Upper lobe of left lung (tissue), 6 donors: ENCODE results near the gene PPP1R14B. TPM values are rescaled to one million over a fixed set of nuclear protein-coding genes. Genes with fewer than 3 reads are reported as not detected.

Source experiments
- ATAC-seq, 2 donors: fragments of 200-7000 bp; cut with Tn5 transposase; one replicate each; pipeline ENCODE4 v1.9.1; 2022; ENCODE audit warnings: mild to moderate bottlenecking in 2 of 2, moderate library complexity in 2 of 2; ENCODE audit not compliant: low FRiP score in 2 of 2
- DNase-seq, 2 donors: peaks; one replicate each; pipeline ENCODE4 v3.0.0-alpha.2; 2019 to 2020
- H3K27ac ChIP-seq, 4 donors: fragments of 200-600 bp; sonication (generic); one replicate each; pipeline ENCODE4 v1.5.1; 2016 to 2019
- H3K27me3 ChIP-seq, 4 donors: fragments of 200-600 bp; sonication (generic); one replicate each; pipeline ENCODE4 v1.5.1; 2017 to 2019
- H3K36me3 ChIP-seq, 4 donors: fragments of 200-600 bp; sonication (generic); one replicate each; pipeline ENCODE4 v1.5.1; 2016 to 2019
- H3K4me1 ChIP-seq, 4 donors: fragments of 200-600 bp; sonication (generic); one replicate each; pipeline ENCODE4 v1.5.1; 2018 to 2019
- H3K4me3 ChIP-seq, 4 donors: fragments of 200-600 bp; sonication (generic); one replicate each; pipeline ENCODE4 v1.5.1; 2017 to 2019; ENCODE audit warnings: mild to moderate bottlenecking in 2 of 4, moderate library complexity in 1 of 4
- H3K9me3 ChIP-seq, 4 donors: fragments of 200-600 bp; sonication (generic); one replicate each; pipeline ENCODE4 v1.5.1; 2018 to 2019
- EP300 ChIP-seq, 4 donors: sonication (generic); formaldehyde crosslinking; IDR thresholded peaks; one replicate each; pipeline ENCODE4 v1.5.1; 2017; ENCODE audit warnings: antibody characterized with exemption in 4 of 4, control low read depth in 2 of 4
- POLR2A ChIP-seq, 4 donors: fragments of 450-650 bp; IDR thresholded peaks; one replicate each; pipeline ENCODE4 v1.5.1; 2016 to 2017; ENCODE audit warnings: antibody characterized with exemption in 4 of 4, mild to moderate bottlenecking in 2 of 4
- POLR2AphosphoS5 ChIP-seq, 2 donors: sonication (generic); formaldehyde crosslinking; IDR thresholded peaks; one replicate each; pipeline ENCODE4 v1.5.1; 2017; ENCODE audit warnings: antibody characterized with exemption in 2 of 2
- WGBS, 2 donors: methylation state at CpG; one replicate each; pipeline ENCODE4 v1.1.5; 2017 to 2018; 5-methylcytosine and 5-hydroxymethylcytosine counted together
- total RNA-seq, 6 donors: library from RNA; depleted of rRNA in 4 of 6; stranded (reverse); fragments of >200 nt in 4 of 6; gene quantifications; one replicate each; pipeline versions ENCODE4 v1.1.0 to v1.2.1, GENCODE V29; 2016 to 2021
- TF ChIP-seq, protein P1 (sequence below), 6 experiments: fragments of 450-650 bp in 4 of 6; fragments of 200-600 bp in 2 of 6; sonication (generic) in 2 of 6; IDR thresholded peaks; one replicate each; pipeline ENCODE4 v1.5.1; 2016 to 2019; ENCODE audit warnings: antibody characterized with exemption in 6 of 6
- donor health status: DM: no; HTN: no; CAD: no; lungs with moderate emphysema.
- donor health status: DM: no; HTN: yes; CAD: no; lungs with severe emphysema.

PPP1R14B gene
- total RNA-seq, 6 donors from 2014 or later = 51.4 to 118 (median 60.3) TPM

- whole genome bisulfite sequencing, 2 donors = 27 to 33% methylated on average over 33 to 40 of the region's 42 CpGs
- DNase-seq = peak in 1 of 2 donors; percentile 75
- Histone ChIP-seq H3K4me3 (peak overlapping the region; percentile 4 to 46 (median 34)), H3K36me3 (no peaks in the 10 kb centered on the region), H3K27ac (no peak overlapping the region), H3K27me3 (peaks cover 0 to 50% (median 33%) of the 10 kb centered on the region in 4 donors), H3K4me1 (peaks cover 14 to 23% (median 18%) of the 10 kb centered on the region in 4 donors), H3K9me3 (no peaks in the 10 kb centered on the region)
- TF ChIP-seq POLR2A (IDR thresholded peaks at IDR 0.05) (no peak), EP300 (IDR thresholded peaks at IDR 0.05) (no peak), POLR2AphosphoS5 (IDR thresholded peaks at IDR 0.05) (no peak)
- TF ChIP-seq, protein P1, sequence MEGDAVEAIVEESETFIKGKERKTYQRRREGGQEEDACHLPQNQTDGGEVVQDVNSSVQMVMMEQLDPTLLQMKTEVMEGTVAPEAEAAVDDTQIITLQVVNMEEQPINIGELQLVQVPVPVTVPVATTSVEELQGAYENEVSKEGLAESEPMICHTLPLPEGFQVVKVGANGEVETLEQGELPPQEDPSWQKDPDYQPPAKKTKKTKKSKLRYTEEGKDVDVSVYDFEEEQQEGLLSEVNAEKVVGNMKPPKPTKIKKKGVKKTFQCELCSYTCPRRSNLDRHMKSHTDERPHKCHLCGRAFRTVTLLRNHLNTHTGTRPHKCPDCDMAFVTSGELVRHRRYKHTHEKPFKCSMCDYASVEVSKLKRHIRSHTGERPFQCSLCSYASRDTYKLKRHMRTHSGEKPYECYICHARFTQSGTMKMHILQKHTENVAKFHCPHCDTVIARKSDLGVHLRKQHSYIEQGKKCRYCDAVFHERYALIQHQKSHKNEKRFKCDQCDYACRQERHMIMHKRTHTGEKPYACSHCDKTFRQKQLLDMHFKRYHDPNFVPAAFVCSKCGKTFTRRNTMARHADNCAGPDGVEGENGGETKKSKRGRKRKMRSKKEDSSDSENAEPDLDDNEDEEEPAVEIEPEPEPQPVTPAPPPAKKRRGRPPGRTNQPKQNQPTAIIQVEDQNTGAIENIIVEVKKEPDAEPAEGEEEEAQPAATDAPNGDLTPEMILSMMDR (IDR thresholded peaks at IDR 0.05) = no peak
- no peak for ATAC-seq
These were observed 45.9 kb upstream of the PPP1R14B start for GRCh38 chr11:64292460-64293254.

DNA sequence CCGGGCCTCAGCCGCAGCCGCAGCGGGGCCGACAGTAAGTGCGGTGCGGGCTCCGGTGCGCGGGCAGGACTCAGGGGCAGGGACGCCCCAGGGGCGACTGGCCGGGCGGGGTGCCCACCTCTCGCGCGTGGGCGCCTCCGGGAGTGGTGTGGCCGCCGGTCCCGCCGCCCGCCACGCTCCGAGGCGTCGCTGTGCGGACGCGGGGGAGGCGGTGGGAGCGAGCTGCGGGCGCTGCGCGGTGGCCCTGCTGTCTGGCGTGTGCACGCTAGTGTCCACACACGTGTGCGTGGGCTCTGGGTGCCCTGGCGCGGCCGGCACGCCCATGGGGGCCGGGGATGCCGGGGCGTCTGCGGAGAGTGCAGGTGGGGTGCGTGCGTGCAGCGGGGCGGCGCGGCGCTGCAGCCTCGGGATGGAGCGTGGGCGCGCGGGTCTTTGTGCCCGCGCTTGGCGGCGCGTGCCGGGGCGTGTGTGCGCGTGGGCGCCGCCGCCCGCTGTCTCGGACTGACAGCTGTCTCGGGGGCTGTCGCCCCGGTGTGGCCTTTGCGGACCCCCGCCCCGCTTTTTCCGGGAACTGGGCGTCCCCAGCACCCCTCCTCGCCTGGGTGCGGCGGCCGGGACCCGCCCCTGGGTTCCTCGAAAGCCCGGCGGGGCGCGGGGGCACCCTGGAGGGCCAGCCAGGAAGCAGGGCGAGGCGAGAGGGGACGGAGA is 45.2 kb upstream of the PPP1R14B start:
- H3K36me3 ChIP-seq = no peaks in the 10 kb centered on the region
- H3K4me1 ChIP-seq = peaks cover 14 to 23% (median 18%) of the 10 kb centered on the region in 4 donors
- WGBS, 2 donors = 0% methylated on average over 2 of the region's 96 CpGs; no CpG with 5 or more reads in 1 of the 2 donors
- peak overlapping the region; percentile 4 to 46 (median 34) for H3K4me3 ChIP-seq
- no peaks in the 10 kb centered on the region for H3K9me3 ChIP-seq
- peaks cover 0 to 42% (median 26%) of the 10 kb centered on the region in 4 donors for H3K27me3 ChIP-seq
- H3K27ac ChIP-seq = no peak overlapping the region
- TF ChIP-seq POLR2A (IDR thresholded peaks at IDR 0.05) = no peak
- TF ChIP-seq EP300 (IDR thresholded peaks at IDR 0.05) = no peak
- TF ChIP-seq, protein P1 (IDR thresholded peaks at IDR 0.05) = no peak
- no peak for TF ChIP-seq POLR2AphosphoS5 (IDR thresholded peaks at IDR 0.05)
- DNase-seq (peak in 1 of 2 donors; percentile 86), ATAC-seq (peak in 1 of 2 donors; percentile 29)

- Histone ChIP-seq H3K4me1 (peaks cover 17 to 29% (median 21%) of the 10 kb centered on the region in 4 donors), H3K4me3 (peak within 1 kb of the TSS; percentile 4 to 46 (median 34)), H3K27me3 (peaks cover 0 to 38% (median 24%) of the 10 kb centered on the region in 4 donors), H3K9me3 (no peaks in the 10 kb centered on the region), H3K36me3 (no peaks in the 10 kb centered on the region), H3K27ac (no peak within 1 kb of the TSS)
- 7 to 17% methylated on average over 5 to 15 of the region's 45 CpGs for WGBS, 2 donors
- no peak for ATAC-seq
- TF ChIP-seq, protein P1 (IDR thresholded peaks at IDR 0.05) = no peak
- TF ChIP-seq POLR2A (IDR thresholded peaks at IDR 0.05) (no peak), POLR2AphosphoS5 (IDR thresholded peaks at IDR 0.05) (no peak), EP300 (IDR thresholded peaks at IDR 0.05) (no peak)
- peak in 1 of 2 donors; percentile 81 for DNase-seq
These were observed 44.6 kb upstream of the PPP1R14B start, which contains the start of gene KCNK4 for GRCh38 chr11:64291262-64291751. Gene KCNK4, plus strand, starts transcription at chr11:64291302. Its CDS starts 1,717 bp downstream, at chr11:64293019.

DNA sequence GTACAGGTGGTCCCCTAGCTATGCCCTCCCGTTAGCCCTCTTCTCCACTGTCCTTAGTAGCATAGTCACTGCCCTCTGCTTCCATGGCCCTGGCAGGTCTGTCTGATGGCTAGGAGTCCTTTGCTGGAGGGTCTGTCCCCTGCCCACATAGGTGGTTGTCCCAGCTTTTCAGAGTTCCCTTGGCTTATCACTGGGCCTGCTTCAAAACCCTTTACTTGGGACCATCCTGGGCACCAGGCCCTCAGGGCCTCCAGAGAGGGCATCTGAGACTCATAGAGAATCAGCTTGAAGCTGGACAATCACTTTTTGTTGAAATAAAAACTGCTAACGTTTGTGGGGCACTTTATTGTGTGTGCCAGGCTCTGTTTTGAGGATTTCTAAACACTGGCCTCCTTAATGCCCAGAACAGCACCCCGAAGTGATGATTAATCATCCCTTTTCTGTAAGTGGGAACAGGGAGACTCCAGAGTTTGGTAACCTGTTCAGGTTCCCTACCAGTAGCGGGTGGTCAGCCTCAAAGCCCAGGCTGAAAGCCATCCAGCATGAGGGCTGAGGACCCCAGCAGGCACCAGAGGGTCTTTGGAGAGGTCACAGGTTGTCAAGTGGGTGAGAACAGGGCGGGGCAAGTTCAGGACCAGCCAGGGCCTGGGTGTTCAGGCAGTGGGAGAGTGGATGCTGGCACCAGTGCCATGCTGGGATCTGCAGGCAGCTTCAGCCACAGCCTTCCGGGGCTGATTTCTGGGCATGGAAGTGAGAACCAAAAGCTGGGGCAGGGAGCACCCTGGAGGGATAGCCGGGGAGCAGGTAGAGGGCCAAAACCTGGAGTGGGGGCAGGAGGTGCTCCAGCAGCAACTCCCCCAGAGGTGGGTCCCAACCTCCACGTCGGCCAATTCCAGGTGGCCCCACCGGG is 43.9 kb upstream of the PPP1R14B start:
- peaks cover 0 to 38% (median 23%) of the 10 kb centered on the region in 4 donors for H3K27me3 ChIP-seq
- 47 to 62% methylated on average over 7 to 8 of the region's 10 CpGs for WGBS, 2 donors
- TF ChIP-seq POLR2AphosphoS5 (IDR thresholded peaks at IDR 0.05) = no peak
- TF ChIP-seq, protein P1 (IDR thresholded peaks at IDR 0.05) = no peak
- TF ChIP-seq POLR2A (IDR thresholded peaks at IDR 0.05) = no peak
- TF ChIP-seq EP300 (IDR thresholded peaks at IDR 0.05) = no peak
- no peaks in the 10 kb centered on the region for H3K36me3 ChIP-seq
- no peak overlapping the region for H3K27ac ChIP-seq
- peaks cover 23 to 35% (median 27%) of the 10 kb centered on the region in 4 donors for H3K4me1 ChIP-seq
- ATAC-seq = no peak
- DNase-seq = no peak
- no peak overlapping the region for H3K4me3 ChIP-seq
- H3K9me3 ChIP-seq = no peaks in the 10 kb centered on the region
